ENCODE measurements around the gene FARP2. TPM values are rescaled to one million over a fixed set of nuclear protein-coding genes. Genes with fewer than 3 reads are reported as not detected.
A peak's percentile ranks its signal among the peaks of the same experiment; 100 is the strongest.

Gene FARP2
- polyA plus RNA-seq, 1 donor from 2014 or later: 21.9 TPM

DNA sequence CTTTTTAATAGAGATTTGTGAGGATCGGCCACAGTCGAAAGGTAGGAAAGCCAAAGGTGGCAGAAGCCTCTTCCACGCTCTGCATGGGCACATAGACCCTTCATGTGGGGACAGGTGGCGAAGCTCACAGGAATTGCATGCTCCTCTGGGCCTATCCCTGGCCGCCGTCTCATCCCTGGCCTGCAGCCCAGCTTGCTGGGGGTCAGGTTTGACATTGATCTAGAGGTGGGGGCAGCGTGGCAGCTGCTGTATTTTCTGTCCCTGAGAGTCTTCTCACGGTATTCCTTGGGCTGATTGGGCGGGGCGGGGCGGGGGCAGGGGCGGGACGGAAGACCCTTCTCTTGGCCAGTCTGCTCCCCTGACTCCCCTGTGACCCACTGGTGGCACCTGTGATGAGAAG is 103.4 kb downstream of the FARP2 start:
- Mint-ChIP-seq H3K4me3 (no peak overlapping the region), H3K27me3 (no peaks in the 10 kb centered on the region), H3K9me3 (no peaks in the 10 kb centered on the region)

DNA sequence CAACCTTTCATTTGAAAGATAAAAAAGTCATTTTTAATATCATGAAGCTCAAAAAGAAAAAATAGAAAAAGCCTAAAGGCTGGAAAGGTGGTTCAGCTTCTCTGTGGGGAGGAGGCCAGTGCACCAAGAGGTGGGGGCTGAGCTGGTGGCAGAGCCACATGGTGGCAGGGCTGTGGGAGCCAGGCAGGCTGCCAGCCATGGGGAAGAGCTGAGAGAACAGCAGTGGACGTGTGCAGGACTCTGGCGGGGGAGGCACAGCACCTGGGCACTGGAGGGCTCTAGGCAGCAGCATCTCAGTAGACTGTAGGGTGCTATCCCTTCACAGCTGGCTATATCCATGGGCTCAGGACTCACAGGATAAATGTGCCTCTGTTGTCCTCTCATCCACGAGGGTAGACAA is 104.5 kb downstream of the FARP2 start:
- Mint-ChIP-seq H3K27me3 (no peaks in the 10 kb centered on the region), H3K4me3 (no peak overlapping the region), H3K9me3 (no peaks in the 10 kb centered on the region), H3K27ac (no peak overlapping the region), H3K36me3 (no peaks in the 10 kb centered on the region), H3K4me1 (peaks cover 0 to 4% (median 0%) of the 10 kb centered on the region in 3 donors)

More for the DNA sequence above, 103.4 kb downstream of the FARP2 start:
- Mint-ChIP-seq H3K4me1 (peaks cover 0 to 4% (median 0%) of the 10 kb centered on the region in 3 donors), H3K27ac (no peak overlapping the region), H3K36me3 (no peaks in the 10 kb centered on the region)

DNA sequence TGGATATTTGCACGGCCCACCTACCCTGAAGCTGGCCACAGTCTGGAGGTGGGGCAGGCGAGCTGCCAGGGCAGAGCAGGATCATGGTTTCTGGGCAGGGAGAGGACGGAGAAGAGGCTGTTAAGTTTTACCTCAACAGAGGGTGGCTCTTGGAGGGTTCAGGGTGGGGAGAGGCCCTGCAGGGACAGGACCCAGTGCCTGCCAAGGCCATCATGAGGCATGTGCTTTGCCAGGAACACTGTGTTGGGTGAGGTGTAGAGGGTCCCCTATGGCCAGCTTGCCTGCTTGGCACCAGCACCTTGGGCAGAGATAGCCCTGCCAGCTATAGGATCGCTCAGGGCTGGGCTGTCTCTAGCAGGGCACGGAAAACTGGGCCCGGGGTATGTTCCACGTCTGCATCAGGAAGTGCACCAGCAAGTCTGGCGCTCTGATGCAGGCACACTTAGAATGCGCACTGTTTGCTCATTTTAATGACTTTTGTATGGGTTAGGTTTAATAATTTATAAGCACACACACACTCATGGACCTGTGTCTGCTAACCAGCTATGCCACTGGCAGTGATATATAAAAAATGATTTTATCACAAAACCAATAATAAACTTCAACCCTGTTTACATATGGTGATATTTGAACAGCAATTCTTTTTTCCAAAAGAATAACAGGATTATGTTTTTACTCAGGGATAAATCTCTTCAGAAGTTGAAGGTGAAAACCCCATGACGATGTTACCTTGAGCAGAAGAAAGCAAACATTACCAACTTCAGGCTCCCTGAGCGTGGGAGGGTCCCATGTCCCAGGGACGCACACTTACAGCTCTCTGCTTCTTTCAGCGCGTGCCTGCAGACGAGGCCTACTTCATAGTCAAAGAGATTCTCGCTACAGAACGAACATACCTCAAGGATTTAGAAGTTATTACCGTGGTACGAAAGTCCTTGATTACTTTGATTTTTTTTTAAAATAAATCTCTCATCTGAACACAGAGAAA is 105.9 kb downstream of the FARP2 start:
- Mint-ChIP-seq H3K36me3 (no peaks in the 10 kb centered on the region), H3K4me1 (peaks cover 0 to 4% (median 0%) of the 10 kb centered on the region in 3 donors), H3K27ac (no peak overlapping the region), H3K4me3 (peak overlapping the region in 1 of 4 donors; percentile 30), H3K27me3 (no peaks in the 10 kb centered on the region), H3K9me3 (no peaks in the 10 kb centered on the region)

DNA sequence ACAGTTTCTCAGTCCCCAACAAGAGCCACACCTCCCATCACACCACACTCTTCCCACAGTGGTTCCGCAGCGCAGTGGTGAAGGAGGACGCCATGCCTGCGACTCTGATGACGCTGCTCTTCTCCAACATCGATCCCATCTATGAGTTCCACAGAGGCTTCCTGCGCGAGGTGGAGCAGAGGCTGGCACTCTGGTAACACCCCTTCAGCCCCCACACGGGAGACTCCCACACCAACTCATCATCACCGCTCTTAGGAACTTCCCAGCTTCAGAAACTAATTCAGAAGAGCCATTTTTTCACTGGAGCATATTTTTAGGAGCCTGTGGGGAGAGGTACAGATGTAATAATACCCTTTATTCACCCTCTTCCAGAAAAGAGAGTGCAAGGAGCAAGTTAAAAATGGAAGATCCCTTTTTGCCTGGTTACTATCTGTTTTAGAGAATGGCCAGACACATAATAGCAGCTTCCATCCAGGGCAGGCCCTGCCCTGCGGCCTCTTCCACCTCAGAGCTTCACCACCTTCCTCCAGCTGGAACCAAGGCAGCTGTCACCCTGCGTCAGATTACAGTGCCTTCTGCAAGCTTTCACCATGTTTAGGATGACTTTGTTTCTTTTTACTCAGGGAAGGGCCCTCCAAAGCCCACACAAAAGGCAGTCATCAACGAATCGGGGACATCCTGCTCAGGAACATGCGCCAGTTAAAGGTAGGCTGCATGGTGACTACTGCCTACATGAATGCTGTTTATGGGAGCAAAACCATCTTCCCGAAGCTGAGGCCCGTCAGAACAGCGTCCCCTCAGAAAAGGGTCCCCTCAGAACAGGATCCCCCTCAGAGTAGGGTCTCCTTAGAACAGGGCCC is 107.4 kb downstream of the FARP2 start:
- H3K36me3 Mint-ChIP-seq: peaks cover 3% of the 10 kb centered on the region

DNA sequence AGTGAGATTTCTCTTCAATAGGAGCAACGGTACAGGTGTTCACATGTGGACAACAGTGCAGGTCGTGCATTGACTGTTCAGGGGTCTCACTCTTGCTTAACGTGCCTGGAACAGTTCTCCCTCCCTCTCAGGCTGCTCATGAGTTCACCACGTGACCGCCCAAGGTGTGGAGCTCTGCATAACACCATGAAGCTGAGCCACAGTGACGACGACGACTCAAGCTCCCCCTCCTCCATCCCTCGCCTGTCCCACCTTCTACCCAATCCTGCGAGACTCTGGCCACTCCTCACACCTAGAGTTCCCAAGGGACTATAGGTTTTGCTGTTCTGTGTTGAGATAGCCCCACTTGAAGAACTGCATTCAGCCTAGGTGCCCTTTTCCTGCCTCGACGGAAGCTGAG is 109.5 kb downstream of the FARP2 start:
- peaks cover 0 to 2% (median 0%) of the 10 kb centered on the region in 3 donors for H3K4me1 Mint-ChIP-seq
- peaks cover 3% of the 10 kb centered on the region for H3K36me3 Mint-ChIP-seq
- no peak overlapping the region for H3K4me3 Mint-ChIP-seq
- H3K9me3 Mint-ChIP-seq: no peaks in the 10 kb centered on the region
- no peaks in the 10 kb centered on the region for H3K27me3 Mint-ChIP-seq
- no peak overlapping the region for H3K27ac Mint-ChIP-seq

More for the DNA sequence above, 107.4 kb downstream of the FARP2 start:
- Mint-ChIP-seq H3K4me3 (no peak overlapping the region), H3K27me3 (no peaks in the 10 kb centered on the region), H3K9me3 (no peaks in the 10 kb centered on the region), H3K27ac (no peak overlapping the region), H3K4me1 (peaks cover 0 to 2% (median 0%) of the 10 kb centered on the region in 3 donors)

DNA sequence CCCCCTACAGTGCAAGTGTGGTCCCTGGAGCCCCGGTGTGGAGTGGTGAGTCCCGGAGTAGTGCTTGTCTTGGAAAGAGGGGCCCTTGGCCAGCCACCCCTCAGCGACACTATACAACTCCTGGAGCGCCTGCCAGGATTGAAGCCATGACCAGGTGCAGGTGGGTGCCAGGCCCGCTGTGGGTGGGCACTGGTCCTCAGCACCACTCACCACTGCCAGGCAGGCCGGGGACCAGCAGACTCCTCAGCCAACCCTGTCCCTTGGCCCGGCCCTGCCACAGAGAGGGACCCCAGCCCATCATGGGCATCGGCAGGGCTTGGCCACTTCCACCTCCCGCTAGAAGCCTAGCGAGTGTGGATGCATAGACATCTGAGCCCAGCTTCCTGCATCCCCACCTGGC is 110.1 kb downstream of the FARP2 start:
- H3K36me3 Mint-ChIP-seq: peaks cover 3% of the 10 kb centered on the region
- peaks cover 0 to 2% (median 0%) of the 10 kb centered on the region in 3 donors for H3K4me1 Mint-ChIP-seq
- no peaks in the 10 kb centered on the region for H3K9me3 Mint-ChIP-seq
- H3K4me3 Mint-ChIP-seq: no peak overlapping the region
- no peaks in the 10 kb centered on the region for H3K27me3 Mint-ChIP-seq
- H3K27ac Mint-ChIP-seq: no peak overlapping the region

DNA sequence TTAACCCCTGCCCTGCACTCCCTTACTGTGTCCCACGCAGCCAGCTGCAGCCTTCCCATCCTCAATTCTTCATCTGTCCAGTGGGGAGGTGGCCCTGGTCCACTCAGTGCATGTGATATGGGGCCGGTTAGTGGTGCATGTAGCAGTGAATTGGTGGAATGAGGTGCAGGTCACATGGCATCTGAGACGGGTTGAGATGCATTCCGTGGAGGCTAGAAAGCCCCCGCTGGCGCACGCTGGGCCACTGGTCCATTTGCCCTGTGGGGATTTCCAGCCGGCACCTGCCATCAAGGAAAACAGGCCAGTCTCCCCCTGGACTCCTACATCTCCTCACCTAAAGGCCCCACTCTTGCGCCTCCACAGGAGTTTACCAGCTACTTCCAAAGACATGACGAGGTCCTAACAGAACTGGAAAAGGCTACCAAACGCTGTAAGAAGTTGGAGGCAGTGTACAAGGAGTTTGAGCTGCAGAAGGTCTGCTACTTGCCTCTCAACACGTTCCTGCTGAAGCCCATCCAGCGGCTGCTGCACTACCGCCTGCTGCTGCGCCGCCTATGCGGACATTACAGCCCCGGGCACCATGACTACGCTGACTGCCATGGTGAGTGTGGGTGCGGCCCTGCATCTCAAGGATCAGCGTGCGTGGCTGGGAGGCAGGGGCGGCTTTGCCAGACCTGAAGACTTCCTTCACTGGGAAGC is 111.8 kb downstream of the FARP2 start:
- H3K36me3 Mint-ChIP-seq: peaks cover 3% of the 10 kb centered on the region
- no peak overlapping the region for H3K4me3 Mint-ChIP-seq
- H3K27me3 Mint-ChIP-seq: no peaks in the 10 kb centered on the region
- H3K27ac Mint-ChIP-seq: peak overlapping the region in 1 of 3 donors; percentile 31
- H3K4me1 Mint-ChIP-seq: no peaks in the 10 kb centered on the region
- no peaks in the 10 kb centered on the region for H3K9me3 Mint-ChIP-seq

DNA sequence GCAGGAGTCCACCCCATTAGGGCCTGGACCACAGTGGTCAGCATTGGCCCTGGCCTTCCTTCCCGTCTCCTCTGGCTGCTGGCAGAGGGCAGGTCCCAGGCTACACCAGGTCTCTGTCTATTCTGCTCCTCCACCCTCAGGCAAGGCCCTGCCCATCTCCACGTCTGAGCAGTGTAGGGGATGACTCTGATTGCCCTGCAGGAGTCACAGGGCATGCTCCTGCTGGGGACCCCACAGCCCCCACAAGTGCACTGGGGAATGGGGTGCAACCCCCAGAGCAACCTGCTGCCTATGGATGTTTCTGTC is 112.3 kb downstream of the FARP2 start:
- Mint-ChIP-seq H3K27ac (no peak overlapping the region), H3K36me3 (peaks cover 3% of the 10 kb centered on the region), H3K9me3 (no peaks in the 10 kb centered on the region), H3K4me1 (no peaks in the 10 kb centered on the region), H3K27me3 (no peaks in the 10 kb centered on the region), H3K4me3 (no peak overlapping the region)

DNA sequence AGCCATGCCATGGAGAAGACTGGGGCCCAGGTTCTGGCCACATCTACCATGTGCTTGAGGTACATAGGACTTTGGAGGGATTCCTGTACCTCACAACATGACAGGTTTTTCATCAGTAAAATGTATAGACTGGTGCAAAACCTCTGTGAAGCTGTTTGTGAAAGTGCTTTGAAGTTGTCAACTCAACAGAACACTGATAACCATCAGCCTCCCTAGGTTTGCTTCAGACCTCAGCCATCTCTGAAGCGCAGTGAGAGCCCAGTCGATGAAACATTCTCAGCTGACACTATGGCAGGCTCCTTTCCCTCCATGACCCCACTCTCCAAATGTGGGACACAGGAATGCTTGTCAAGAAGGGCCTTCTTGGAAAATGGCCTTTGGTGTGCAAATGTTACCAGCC is 113.7 kb downstream of the FARP2 start:
- Mint-ChIP-seq H3K9me3 (no peaks in the 10 kb centered on the region), H3K4me3 (no peak overlapping the region), H3K4me1 (no peaks in the 10 kb centered on the region), H3K27me3 (no peaks in the 10 kb centered on the region), H3K27ac (no peak overlapping the region), H3K36me3 (peaks cover 5% of the 10 kb centered on the region)

DNA sequence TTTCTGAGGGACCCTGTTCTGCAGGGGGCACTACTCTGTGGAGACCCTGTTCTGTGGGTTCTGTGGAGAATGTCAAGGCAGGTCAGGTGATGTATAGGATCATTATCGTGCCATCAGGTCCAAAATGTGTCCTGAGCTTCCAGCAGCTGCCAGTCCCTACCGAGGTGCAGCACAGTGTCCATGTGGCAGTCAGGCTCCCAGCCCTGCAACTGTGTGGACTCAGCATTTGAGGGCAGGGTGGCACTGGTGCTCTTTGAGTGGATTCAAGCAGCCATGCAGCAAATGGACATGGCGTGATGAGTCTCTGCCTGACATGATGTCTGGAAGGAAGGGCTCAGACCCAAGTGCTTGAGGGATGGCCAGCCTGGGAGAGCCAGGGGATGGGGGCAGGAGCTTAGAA is 117.3 kb downstream of the FARP2 start:
- Mint-ChIP-seq H3K27ac (no peak overlapping the region), H3K9me3 (no peaks in the 10 kb centered on the region)

DNA sequence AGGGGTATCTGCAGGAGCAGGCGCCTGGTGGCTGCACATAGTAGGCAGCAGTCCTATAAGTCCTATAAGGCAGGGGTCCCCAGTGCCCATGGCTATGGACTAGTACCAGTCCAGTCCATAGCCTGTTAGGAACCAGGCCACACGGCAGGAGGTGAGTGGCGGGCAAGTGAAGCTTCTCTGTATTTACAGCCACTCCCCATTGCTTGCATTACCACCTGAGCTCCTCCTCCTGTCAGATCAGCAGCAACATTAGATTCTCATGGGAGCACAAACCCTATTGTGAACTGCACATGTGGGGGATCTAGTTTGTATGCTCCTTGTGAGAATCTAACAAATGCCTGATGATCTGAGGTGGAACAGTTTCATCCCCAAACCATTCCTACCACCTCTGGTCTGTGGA is 119.2 kb downstream of the FARP2 start:
- Mint-ChIP-seq H3K4me1 (no peaks in the 10 kb centered on the region), H3K36me3 (peaks cover 10% of the 10 kb centered on the region), H3K27me3 (no peaks in the 10 kb centered on the region), H3K27ac (no peak overlapping the region), H3K9me3 (no peaks in the 10 kb centered on the region), H3K4me3 (no peak overlapping the region)

More for the DNA sequence above, 117.3 kb downstream of the FARP2 start:
- no peaks in the 10 kb centered on the region for H3K27me3 Mint-ChIP-seq
- no peak overlapping the region for H3K4me3 Mint-ChIP-seq
- peaks cover 8% of the 10 kb centered on the region for H3K36me3 Mint-ChIP-seq
- no peaks in the 10 kb centered on the region for H3K4me1 Mint-ChIP-seq

DNA sequence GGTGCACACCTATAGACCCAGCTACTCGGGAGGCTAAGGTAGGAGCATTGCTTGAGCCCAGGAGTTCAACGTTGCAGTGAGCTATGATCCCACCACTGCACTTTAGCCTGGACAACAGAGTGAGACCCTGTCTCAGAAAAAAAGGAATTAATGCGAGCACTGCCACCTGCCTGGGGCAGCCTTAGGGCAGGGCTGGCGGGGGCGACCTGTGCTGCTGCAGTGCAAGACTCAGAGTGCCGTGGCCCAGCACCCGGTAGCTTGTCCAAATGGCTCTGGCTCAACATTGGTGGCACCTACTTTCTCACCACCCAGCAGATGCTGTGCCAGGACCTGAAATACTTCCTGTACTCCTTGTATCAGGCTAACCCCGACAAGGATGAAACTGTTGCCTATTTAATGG is 122.1 kb downstream of the FARP2 start:
- Mint-ChIP-seq H3K27me3 (no peaks in the 10 kb centered on the region), H3K36me3 (peaks cover 12% of the 10 kb centered on the region), H3K4me3 (no peak overlapping the region)

DNA sequence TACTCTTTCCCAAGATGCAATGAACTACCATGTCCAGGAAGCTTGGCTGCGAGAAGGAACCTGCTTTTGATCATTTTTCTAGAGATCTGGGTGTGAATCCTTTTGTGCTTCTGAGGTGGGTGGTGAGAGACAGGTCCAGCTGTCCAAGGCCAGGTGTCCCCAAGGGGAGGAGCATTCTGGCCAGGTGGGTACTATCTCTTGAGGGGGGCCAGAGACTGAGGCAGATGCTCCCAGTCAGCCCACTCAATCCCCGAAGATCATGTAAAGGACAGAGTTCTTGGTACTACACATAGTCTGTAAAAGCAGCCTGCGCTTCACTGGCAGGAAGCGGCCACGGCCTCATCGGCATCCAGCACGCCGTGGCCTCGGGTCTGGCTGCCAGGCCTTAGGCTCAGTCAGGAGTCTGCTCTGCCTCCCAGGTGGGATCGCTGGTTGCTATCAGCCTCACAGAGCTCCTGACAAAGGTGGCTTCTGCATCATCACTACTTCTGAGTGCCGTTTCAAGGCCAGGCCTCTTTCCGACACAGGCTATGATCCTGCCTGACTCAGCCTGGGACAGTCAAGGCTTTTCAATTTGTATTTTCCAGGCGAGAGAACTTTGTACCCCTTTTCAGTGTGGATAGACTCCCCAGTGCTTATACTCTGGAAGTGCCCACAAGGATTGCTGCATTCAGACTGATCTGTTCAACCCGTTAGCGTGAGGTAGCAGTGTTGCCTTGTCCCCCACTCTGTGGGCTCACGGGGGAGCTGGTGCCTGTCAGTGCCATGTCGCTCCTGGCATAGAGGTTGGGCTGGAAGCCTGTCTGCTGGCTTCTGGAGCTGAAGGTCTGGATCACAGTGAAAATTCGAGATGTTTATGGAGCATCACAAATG is 123.2 kb downstream of the FARP2 start:
- Mint-ChIP-seq H3K4me1 (no peaks in the 10 kb centered on the region), H3K27me3 (no peaks in the 10 kb centered on the region), H3K4me3 (peak overlapping the region in 1 of 4 donors; percentile 47), H3K27ac (no peak overlapping the region), H3K9me3 (no peaks in the 10 kb centered on the region), H3K36me3 (peaks cover 12% of the 10 kb centered on the region)

More for the DNA sequence above, 122.1 kb downstream of the FARP2 start:
- Mint-ChIP-seq H3K27ac (no peak overlapping the region), H3K4me1 (no peaks in the 10 kb centered on the region), H3K9me3 (no peaks in the 10 kb centered on the region)

DNA sequence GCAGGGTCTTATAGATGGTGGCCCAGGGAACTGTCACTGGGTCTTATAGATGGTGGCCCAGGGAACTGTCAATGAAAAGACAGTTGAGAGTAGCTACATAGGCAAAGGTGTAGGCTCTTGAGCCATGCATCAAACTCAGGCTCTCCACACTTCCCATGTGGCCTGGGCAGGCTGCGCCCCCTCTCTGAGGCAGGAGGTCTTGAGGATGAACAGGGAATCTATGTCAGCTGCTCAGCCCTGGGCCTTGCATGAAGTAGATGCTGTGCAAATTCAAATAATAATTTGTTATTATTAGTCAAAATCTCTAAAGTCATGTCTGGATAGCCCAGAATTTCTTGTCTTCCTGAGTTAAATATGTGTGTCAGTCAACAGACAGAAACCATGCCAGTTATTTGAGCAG is 125.6 kb downstream of the FARP2 start:
- H3K27ac Mint-ChIP-seq: no peak overlapping the region
- H3K36me3 Mint-ChIP-seq: peaks cover 14% of the 10 kb centered on the region

More for the DNA sequence above, 125.6 kb downstream of the FARP2 start:
- H3K4me1 Mint-ChIP-seq: no peaks in the 10 kb centered on the region
- no peak overlapping the region for H3K4me3 Mint-ChIP-seq
- no peaks in the 10 kb centered on the region for H3K9me3 Mint-ChIP-seq
- H3K27me3 Mint-ChIP-seq: no peaks in the 10 kb centered on the region

Measured in IgD-negative memory B cell (primary cell).